GM12864 (cell line): Measurements from ENCODE around the gene DNAAF2.
"Not testable (repeated sequence)": the region's sequence is repeated elsewhere in the genome, so short reads cannot be mapped to it uniquely, and the experiment has no call there.

ENCODE experiments used
- DNase-seq: peaks from one replicate; pipeline ENCODE4 v3.0.0-alpha.2; 2011; ENCODE audit warnings: low read depth
- H3K4me3 ChIP-seq: 2 replicates; pipeline ENCODE4 v1.5.1; 2011; ENCODE audit warnings: mild to moderate bottlenecking, low read depth, low read length, control low read depth
- CTCF ChIP-seq: IDR thresholded peaks from 2 replicates; pipeline ENCODE4 v1.5.1; 2011; ENCODE audit warnings: low read depth, mild to moderate bottlenecking, moderate library complexity, low read length, control low read depth, inconsistent platforms; ENCODE audit errors: missing control alignments

The DNAAF2 gene

GRCh38 chr14:49589387-49589786 lies 45.7 kb downstream of the DNAAF2 start:
- no peak overlapping the region for H3K4me3 ChIP-seq
- DNase-seq, result no peak
- TF ChIP-seq CTCF, result no peak

- peak; percentile 73 for TF ChIP-seq CTCF
- peak overlapping the region; percentile 22; the same call in 1 of the 2 replicates for H3K4me3 ChIP-seq
- DNase-seq, result no peak
These were observed 48.2 kb downstream of the DNAAF2 start for GRCh38 chr14:49586673-49587460.

GRCh38 chr14:49585803-49586672 lies 49.0 kb downstream of the DNAAF2 start, which contains the start of gene RPS29:
RPS29 (minus strand) TSS chr14:49586380; CDS start chr14:49586346, 34 bp downstream.
- H3K4me3 ChIP-seq, result peak within 1 kb of the TSS; percentile 70
- no peak for TF ChIP-seq CTCF
- DNase-seq, result peak; percentile 99

GRCh38 chr14:49584981-49585640 lies 49.9 kb downstream of the DNAAF2 start:
- not testable (repeated sequence) for DNase-seq

GRCh38 chr14:49584058-49584457 lies 51.0 kb downstream of the DNAAF2 start:
- TF ChIP-seq CTCF, result no peak
- no peak for DNase-seq
- H3K4me3 ChIP-seq, result peak overlapping the region; percentile 70

More at GRCh38 chr14:49584981-49585640, 49.9 kb downstream of the DNAAF2 start:
- peak overlapping the region; percentile 70 for H3K4me3 ChIP-seq

GRCh38 chr14:49583629-49584028 lies 51.4 kb downstream of the DNAAF2 start:
- no peak for DNase-seq
- peak overlapping the region; percentile 70 for H3K4me3 ChIP-seq
- TF ChIP-seq CTCF, result no peak
